ENCODE measurements around the gene FOXP1. TPM values are rescaled to one million over a fixed set of nuclear protein-coding genes. Genes with fewer than 3 reads are reported as not detected.

FOXP1 gene
- total RNA-seq, 3 donors from 2014 or later, result 61.9 to 267 (median 146) TPM

DNA sequence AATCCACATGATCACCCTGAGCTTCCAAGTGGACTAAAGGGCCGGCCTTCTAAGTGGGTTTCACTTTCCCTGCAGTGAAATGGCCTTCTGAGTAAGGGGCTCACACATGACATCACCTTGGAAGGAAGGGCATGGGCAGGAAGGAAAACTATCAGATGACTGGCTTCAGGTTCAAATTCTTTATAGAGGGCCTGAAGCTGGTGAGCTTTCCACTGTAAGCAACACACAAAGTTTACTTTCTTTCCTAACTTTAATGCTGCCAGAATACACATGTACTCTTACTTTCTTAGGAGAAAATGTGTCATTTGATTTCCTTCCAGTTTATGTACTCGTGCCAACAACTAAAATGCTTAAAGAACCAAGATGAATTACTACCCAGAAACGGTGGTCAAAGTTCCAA, 475.6 kb downstream of the FOXP1 start:
- Histone ChIP-seq H3K36me3 (no peaks in the 10 kb centered on the region), H3K4me3 (no peak overlapping the region), H3K9me3 (no peaks in the 10 kb centered on the region), H3K4me1 (peaks cover 0 to 23% of the 10 kb centered on the region in 2 donors), H3K27ac (peak overlapping the region; percentile 14 to 67), H3K27me3 (no peaks in the 10 kb centered on the region)
- DNase-seq (ENCODE audit: low spot score in 2 of 2), result no peak
- intact Hi-C loops (cut with DNase I; ENCODE audit: low total_unique reads), result no loop called here
- no peak for TF ChIP-seq POLR2AphosphoS5 (IDR thresholded peaks at IDR 0.05)
- TF ChIP-seq POLR2A (IDR thresholded peaks at IDR 0.05), result no peak
- no peak for TF ChIP-seq CTCF (IDR thresholded peaks at IDR 0.05)

DNA sequence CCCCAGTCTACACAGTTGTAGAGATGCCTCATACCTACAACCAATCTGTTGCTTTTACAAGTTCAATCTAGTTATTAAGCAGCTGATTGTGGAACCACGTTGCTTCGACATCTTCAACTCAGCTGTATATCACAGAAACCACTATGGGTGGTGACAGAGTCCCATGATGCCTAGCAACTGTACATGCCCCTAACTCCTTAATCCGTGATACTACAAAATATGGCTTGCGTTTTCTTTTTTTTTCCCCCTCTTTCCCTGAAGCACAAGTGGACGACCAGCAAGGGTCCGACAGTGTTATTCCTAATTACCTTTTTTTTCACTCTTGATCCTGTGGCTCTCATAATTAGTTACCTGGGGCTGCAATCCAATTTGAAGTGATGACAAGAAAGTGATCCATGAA, 478.6 kb downstream of the FOXP1 start:
- no peaks in the 10 kb centered on the region for H3K9me3 ChIP-seq
- DNase-seq (ENCODE audit: low spot score in 2 of 2), result no peak
- intact Hi-C loops (cut with DNase I; ENCODE audit: low total_unique reads), result no loop called here
- peaks cover 0 to 28% of the 10 kb centered on the region in 2 donors for H3K4me1 ChIP-seq
- H3K27ac ChIP-seq, result peak overlapping the region in 1 of 2 donors; percentile 30
- TF ChIP-seq POLR2A (IDR thresholded peaks at IDR 0.05) (no peak), CTCF (IDR thresholded peaks at IDR 0.05) (no peak), POLR2AphosphoS5 (IDR thresholded peaks at IDR 0.05) (no peak)
- no peaks in the 10 kb centered on the region for H3K36me3 ChIP-seq
- no peaks in the 10 kb centered on the region for H3K27me3 ChIP-seq
- no peak overlapping the region for H3K4me3 ChIP-seq

DNA sequence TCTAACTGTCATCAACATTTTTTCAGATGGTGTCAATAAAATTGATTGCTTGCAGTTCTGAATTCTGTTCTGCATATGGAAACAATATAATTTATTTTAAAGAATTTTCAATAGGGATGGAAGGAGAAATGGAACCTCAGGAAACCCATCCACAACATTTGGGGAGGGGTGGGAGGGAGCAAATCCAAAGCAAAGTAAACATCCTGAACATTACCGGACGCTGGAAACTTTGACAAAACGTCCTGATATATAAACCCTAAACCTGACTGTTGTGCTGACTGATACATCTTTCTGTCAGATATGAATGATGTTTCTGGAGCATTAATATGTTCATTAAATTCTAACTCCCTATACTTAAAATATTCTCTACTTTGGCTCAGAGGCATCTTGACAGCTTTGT, 479.0 kb downstream of the FOXP1 start:
- H3K27me3 ChIP-seq, result no peaks in the 10 kb centered on the region

DNA sequence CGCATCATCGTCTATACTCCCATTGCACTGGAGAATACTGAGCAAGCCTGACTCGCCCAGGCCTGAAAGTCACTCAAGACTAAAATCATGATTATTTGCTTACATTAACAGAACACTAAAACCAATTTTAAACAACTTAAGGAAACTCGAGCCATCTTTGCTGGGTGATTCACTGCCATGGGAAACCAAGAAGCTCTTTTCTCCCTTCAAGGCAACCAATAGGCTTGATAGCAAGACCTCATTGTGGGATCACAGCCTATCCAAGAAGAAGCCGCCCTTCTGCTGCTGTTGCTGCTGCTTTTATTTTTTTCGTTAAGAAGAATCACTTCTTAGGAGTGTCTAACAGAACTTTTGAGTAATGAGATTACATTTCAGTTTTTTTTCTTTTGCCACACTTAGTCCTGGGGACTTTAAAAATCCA, 479.4 kb downstream of the FOXP1 start:
- intact Hi-C loops (cut with DNase I; ENCODE audit: low total_unique reads), result no loop called here
- Histone ChIP-seq H3K36me3 (no peaks in the 10 kb centered on the region), H3K9me3 (no peaks in the 10 kb centered on the region), H3K27me3 (no peaks in the 10 kb centered on the region), H3K4me3 (no peak overlapping the region), H3K27ac (peak overlapping the region; percentile 33 to 62), H3K4me1 (peaks cover 0 to 28% of the 10 kb centered on the region in 2 donors)
- DNase-seq (ENCODE audit: low spot score in 2 of 2), result no peak
- TF ChIP-seq POLR2A (IDR thresholded peaks at IDR 0.05) (no peak), POLR2AphosphoS5 (IDR thresholded peaks at IDR 0.05) (no peak), CTCF (IDR thresholded peaks at IDR 0.05) (no peak)

More for the DNA sequence above, 479.0 kb downstream of the FOXP1 start:
- Histone ChIP-seq H3K36me3 (no peaks in the 10 kb centered on the region), H3K4me3 (no peak overlapping the region), H3K27ac (peak overlapping the region in 1 of 2 donors; percentile 22), H3K4me1 (peaks cover 0 to 28% of the 10 kb centered on the region in 2 donors), H3K9me3 (no peaks in the 10 kb centered on the region)
- intact Hi-C loops (cut with DNase I; ENCODE audit: low total_unique reads), result no loop called here
- no peak for DNase-seq (ENCODE audit: low spot score in 2 of 2)
- no peak for TF ChIP-seq POLR2AphosphoS5 (IDR thresholded peaks at IDR 0.05)
- TF ChIP-seq CTCF (IDR thresholded peaks at IDR 0.05), result no peak
- no peak for TF ChIP-seq POLR2A (IDR thresholded peaks at IDR 0.05)

GRCh38 chr3:71103430-71103921, 480.1 kb downstream of the FOXP1 start:
- no peaks in the 10 kb centered on the region for H3K36me3 ChIP-seq
- DNase-seq (ENCODE audit: low spot score in 2 of 2), result no peak
- no peak for TF ChIP-seq POLR2A (IDR thresholded peaks at IDR 0.05)
- TF ChIP-seq CTCF (IDR thresholded peaks at IDR 0.05), result no peak
- TF ChIP-seq POLR2AphosphoS5 (IDR thresholded peaks at IDR 0.05), result peak in 1 of 3 donors; percentile 29
- intact Hi-C loops (cut with DNase I; ENCODE audit: low total_unique reads), result no loop called here
- no peak overlapping the region for H3K4me3 ChIP-seq
- H3K4me1 ChIP-seq, result peaks cover 0 to 28% of the 10 kb centered on the region in 2 donors
- H3K27me3 ChIP-seq, result no peaks in the 10 kb centered on the region
- peak overlapping the region; percentile 33 to 62 for H3K27ac ChIP-seq
- no peaks in the 10 kb centered on the region for H3K9me3 ChIP-seq

All from breast epithelium (tissue), 4 donors.